ENCODE data around the gene ACTR8.
A peak's percentile ranks its signal among the peaks of the same experiment; 100 is the strongest.
"Not testable (repeated sequence)": the region's sequence is repeated elsewhere in the genome, so short reads cannot be mapped to it uniquely, and the experiment has no call there.

The ACTR8 gene, protein sequence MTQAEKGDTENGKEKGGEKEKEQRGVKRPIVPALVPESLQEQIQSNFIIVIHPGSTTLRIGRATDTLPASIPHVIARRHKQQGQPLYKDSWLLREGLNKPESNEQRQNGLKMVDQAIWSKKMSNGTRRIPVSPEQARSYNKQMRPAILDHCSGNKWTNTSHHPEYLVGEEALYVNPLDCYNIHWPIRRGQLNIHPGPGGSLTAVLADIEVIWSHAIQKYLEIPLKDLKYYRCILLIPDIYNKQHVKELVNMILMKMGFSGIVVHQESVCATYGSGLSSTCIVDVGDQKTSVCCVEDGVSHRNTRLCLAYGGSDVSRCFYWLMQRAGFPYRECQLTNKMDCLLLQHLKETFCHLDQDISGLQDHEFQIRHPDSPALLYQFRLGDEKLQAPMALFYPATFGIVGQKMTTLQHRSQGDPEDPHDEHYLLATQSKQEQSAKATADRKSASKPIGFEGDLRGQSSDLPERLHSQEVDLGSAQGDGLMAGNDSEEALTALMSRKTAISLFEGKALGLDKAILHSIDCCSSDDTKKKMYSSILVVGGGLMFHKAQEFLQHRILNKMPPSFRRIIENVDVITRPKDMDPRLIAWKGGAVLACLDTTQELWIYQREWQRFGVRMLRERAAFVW

DNA sequence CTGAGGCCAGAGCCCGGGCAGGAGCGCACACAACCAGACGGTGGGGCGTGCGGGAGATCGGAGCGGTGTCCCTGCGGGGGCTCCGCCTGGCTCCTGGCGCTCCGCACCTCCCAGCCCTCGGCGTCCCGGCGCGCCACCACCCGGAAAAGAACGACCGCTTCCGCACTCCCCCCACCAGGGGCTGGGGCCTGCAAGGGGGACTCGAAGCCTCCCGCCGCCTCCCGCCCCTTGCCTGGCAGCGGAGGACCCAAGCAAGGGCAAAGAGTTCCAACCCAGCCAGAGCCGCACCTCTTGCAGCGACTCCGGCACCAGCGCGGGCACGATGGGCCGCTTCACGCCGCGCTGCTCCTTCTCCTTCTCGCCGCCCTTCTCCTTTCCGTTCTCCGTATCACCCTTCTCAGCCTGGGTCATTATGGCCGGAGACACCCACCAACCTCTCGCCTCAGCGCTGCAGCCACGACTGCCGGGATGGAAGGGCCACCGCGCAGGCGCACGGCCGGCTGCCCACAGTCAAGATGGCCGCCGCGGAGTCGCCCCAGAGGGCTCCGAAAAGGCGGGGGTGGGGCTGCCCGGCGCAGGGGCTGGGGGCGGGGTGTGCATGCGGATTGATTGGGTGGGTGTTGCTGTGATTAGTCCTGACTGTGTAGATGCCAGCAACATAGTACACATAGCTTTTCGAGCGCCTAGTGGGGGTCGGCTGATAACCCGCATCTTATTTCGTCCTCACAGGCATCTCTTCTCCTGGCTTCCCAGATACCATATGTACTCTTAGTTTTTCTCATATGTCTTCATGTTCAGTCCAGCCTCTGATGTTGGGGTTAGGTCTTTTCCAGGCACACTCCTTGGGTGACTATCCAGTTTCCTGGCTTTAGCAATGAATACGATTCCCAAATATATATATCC lies at the start of gene ACTR8:
Gene ACTR8, minus strand, starts transcription at position 462 of the 903 bp plus-strand sequence. Its CDS starts 51 bp downstream, at position 411.
- peak; percentile 64 to 77 (median 75) for DNase-seq (ENCODE audit: low read depth in 2 of 3, low spot score in 1 of 3)

DNA sequence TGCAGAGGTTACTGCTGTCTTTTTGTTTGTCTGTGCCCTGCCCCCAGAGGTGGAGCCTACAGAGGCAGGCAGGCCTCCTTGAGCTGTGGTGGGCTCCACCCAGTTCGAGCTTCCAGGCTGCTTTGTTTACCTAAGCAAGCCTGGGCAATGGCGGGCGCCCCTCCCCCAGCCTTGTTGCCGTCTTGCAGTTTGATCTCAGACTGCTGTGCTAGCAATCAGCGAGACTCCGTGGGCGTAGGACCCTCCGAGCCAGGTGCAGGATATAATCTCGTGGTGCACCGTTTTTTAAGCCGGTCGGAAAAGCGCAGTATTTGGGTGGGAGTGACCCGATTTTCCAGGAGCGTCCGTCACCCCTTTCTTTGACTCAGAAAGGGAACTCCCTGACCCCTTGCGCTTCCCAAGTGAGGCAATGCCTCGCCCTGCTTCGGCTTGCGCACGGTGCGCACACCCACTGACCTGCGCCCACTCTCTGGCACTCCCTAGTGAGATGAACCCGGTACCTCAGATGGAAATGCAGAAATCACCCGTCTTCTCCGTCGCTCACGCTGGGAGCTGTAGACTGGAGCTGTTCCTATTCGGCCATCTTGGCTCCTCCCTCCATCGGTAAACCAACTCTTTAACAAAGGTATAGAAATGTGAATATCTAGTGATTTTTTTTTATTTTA lies 45.4 kb upstream of the ACTR8 start:
- DNase-seq (ENCODE audit: low read depth in 2 of 3, low spot score in 1 of 3), result not testable (repeated sequence)

DNA sequence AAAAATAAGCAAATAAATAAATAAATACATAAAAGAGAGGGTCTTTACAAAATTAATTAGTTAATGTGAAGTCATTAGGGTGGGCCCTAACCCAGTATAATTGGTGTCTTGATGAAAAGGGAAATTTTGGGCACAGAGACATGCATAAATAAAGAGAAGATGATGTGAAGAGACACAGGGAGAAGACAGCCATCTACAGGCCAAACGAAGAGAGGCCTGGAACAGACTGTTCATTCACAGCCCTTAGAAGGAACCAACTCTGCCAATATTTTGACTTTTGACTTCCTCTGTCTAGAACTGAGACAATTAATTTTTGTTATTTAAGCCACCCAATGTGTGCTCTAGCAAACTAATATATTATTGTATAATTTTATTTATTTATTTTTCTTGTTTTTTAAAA lies 39.3 kb upstream of the ACTR8 start:
- no peak for DNase-seq (ENCODE audit: low read depth in 2 of 3, low spot score in 1 of 3)

DNA sequence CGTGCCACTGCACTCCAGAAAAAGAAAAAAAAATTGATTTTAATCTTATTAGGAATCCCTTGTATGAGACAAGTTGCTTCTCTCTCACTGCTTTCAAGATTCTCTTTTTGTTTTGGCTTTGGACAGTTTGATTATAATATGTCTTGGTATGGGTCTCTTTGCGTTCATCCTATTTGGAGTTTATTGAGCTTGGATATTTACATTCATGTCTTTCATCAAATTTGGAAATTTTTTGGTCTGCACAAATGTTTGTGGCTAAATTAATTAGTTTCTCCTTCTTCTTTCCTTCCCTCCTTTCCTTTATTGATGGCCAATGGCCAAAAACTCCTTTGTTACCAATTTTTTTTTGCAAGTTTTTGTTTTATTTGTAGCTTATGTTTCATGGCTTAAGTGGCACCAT lies 37.8 kb upstream of the ACTR8 start:
- DNase-seq (ENCODE audit: low read depth in 2 of 3, low spot score in 1 of 3), result no peak

DNA sequence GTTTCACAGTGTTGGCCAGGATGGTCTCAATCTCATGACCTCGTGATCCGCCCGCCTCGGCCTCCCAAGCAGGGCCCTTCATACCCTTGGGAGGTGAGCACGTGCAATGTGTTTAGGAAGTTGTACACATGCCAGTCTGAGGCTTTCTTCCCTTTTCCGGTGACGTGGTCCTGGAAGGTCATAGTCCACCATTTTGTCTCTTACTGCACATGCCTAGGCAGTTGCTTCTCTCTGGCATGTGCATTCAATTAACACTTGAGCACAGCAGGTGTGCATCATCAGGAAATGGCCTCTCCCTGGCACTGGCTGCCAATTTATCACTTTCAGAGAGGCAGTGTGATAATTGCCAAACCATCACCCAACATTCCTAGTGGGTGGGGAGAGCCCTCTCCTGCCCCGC lies 31.4 kb upstream of the ACTR8 start:
- no peak for DNase-seq (ENCODE audit: low read depth in 2 of 3, low spot score in 1 of 3)

DNA sequence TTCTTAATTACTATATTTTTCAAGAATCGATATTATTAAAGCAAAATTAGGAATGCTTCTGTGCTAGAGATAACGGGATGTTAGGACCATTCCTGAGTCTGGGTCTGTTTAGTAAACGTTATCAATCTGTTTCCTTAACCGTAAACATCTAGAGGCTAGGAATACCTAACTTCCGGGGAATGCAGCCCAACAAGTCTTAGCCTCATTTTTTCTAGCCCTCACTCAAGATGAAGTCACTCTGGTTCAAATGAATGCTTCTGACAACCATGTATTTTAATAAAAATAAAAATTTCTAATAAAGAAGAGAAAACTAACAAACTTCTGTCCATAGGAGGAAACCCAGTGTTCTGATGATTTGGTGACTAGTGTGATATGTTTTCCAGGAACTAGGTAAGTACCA lies 20.8 kb upstream of the ACTR8 start:
- no peak for DNase-seq (ENCODE audit: low read depth in 2 of 3, low spot score in 1 of 3)

DNA sequence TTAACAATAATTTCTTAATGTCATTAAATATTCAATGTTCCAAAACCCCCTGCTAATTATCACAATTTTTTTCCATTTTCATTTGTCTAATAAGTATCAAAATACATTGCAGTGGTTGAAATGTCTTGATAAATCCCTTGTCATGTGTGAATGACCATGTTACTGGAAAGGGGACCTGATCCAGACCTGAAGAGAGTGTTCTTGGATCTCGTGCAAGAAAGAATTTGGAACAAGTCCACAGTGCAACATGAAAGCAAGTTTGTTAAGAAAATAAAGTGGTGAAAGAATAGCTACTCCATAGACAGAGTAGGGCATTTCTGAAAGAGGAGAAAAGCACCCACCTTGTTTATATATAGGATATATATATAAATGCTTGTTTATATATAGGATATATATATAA lies 20.1 kb upstream of the ACTR8 start:
- DNase-seq (ENCODE audit: low read depth in 2 of 3, low spot score in 1 of 3), result no peak

DNA sequence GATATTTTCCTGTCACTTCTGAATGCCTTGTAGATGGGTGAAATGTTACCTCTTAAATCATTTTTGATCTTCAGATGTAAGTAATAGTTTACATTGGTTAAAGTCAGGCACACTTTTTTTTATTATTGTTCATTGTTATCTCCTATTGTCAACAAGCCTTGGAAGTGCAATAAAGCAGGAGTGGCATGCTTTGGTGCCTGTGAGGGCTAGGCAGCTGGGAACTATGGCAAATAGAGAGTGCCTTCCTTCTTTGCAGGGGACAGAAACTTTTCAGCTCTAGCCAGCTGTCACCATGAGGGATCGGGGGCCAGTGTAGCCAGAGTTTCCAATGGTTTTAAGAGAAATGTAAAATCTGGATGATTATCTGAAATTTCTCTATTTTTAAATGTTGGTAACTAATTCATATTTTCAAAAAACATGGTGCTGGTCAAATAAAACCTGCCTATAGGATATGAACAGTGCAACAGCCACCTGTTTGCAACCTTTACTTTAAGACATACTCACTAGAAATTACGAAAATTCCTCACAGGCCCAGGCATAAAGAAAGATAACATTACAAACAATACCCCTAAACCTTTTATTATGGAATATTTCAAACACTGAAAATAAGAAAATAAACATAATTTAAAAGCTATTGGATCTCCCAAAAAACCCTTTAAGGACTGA lies 18.8 kb upstream of the ACTR8 start:
- DNase-seq (ENCODE audit: low read depth in 2 of 3, low spot score in 1 of 3), result no peak

DNA sequence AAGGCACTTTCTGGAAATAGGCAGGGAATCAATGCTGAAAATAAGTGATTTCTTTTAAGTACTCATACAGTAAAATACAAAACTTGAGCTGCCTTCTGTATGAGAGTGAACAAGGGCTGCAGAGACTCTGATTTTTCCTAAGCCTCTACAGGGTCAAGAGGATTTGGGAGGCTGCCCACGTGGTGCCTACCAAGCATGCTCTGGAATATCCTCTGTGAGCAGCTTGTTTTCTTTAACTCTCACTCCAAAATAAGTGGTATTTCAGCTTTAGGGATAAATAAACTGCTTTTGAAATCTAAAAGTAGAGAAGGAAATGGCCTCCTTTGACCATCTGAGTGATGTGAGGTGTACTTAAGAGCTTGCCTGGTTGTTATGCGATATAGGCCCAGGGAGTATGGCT lies 17.8 kb upstream of the ACTR8 start:
- no peak for DNase-seq (ENCODE audit: low read depth in 2 of 3, low spot score in 1 of 3)

DNA sequence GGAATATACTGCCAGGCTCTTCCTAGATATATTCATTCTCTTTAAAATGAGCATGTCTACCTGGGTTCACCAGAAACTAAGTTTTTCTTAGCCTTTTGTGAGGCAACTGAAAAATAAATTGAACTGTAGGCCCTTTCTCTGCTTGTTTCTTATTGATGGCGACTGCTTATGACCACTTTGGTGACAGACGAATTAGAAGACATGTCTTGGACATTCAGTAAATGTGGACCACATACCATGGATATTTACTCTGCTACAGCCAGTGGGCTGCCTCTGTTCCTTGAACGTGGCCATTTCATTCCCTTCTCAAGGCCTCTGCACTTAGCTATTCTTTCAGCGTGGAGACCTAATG lies 10.3 kb upstream of the ACTR8 start:
- DNase-seq (ENCODE audit: low read depth in 2 of 3, low spot score in 1 of 3), result no peak

DNA sequence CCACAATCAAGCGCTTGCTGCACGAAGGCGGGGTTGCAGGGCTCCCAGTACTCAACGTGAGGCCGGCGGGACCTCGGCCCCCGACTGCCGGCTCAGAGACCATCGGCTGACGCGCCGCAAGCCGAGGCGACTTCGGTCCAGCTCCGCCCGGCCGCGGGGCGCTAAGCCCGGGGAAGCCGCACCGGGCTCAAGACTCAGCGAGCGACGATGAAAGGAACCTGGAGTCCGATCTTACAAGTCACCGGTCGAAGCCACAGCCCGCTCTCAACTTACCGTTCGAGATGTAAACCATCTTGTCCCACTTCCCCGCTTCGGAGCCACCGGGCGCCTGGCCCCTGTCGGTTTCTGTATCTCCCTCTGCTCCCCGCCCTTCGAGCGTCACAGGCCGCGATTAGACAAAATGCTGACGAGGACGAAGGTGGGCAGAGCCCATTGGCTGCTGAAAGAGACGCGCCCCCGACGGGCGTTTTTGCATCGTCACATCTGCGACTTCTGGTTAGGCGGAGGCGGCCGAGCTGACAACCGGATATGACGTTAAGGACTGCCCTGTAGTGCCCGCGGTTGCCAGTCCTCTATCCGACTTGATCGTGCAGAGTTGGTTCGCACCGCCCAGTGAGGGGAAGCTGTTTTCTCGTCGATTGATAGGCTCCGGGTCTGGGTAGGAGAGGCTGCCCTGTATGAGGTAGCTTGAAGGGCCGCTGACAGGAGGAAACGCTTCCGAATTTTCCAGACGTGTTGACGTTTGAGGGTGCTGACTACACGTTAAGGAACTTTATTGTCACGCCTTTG lies 9.7 kb upstream of the ACTR8 start, which contains the start of gene SELENOK:
Gene SELENOK, minus strand, starts transcription at position 363 of the 789 bp plus-strand sequence.
- DNase-seq (ENCODE audit: low read depth in 2 of 3, low spot score in 1 of 3), result peak; percentile 92 to 97 (median 94)

DNA sequence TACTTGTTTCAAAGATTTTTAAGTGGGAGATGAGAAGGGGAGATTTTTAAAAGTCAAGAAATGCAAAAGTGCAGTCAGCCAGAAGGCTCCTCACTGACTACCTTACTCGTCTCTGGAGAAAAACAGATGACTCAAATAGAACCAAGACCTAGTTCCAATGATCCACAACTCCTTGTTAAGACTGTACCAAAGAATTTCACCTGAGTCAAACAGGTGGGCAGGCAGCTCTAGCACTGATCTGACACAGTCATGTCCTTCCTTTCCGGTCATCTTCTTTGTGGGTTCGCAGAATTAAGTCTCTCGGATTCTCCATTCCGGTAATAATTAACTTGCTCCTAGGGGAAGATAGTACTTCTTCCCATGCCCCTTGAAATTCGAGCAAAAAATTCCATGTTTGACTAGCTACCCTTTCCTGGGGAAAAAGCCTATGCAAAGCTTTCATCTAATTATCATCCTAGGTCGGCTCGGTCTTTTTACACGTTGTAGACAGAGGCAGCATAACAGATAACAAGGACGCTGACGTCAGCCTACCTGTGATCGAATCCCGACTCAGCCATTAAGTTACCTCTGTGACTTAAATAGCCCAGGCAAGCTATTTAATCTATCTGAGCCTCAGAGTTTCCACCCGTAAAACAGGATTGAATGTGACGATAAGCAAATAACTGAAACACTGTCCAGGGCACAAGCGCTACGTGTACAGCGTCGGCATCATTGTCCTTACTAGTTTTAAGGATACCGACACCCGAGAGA lies 8.9 kb upstream of the ACTR8 start:
- peak; percentile 2 to 40 (median 26) for DNase-seq (ENCODE audit: low read depth in 2 of 3, low spot score in 1 of 3)

DNA sequence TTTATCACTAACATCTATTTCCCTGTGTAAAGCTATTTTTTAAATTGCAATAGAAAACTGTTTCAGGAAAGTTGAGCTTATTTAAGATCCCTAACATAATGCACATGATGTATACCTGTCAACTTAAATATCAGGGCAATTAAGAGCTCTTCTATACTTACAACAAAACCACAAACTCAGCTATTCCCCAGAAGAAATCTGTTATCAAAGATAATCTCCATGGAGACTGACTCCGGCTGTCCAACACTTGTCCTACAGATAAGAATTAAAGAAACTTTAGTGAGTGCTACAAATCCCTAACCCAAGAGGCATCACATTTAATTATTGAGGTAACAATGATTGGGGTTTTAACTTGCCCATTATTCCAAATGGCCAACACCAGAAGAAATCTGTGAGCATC lies 6.3 kb upstream of the ACTR8 start:
- no peak for DNase-seq (ENCODE audit: low read depth in 2 of 3, low spot score in 1 of 3)

DNA sequence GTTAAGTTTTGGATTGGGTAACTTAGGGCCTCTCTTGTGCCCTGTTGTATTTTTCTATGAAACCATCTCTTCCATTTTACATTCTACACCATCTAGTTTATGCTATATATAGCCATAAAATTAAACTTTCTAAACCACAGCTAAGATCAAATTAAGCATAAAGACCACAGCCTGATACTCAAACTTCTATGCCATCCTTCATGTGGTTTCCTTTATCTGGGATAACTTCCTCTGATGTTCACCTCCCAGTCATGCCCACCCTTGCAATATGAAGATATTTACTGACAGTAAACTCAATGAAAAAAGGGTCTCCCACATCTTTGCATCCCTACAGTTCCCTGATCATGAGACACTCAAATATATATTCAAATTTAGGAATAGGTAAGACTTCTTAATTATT lies 5.5 kb upstream of the ACTR8 start:
- DNase-seq (ENCODE audit: low read depth in 2 of 3, low spot score in 1 of 3), result no peak

DNA sequence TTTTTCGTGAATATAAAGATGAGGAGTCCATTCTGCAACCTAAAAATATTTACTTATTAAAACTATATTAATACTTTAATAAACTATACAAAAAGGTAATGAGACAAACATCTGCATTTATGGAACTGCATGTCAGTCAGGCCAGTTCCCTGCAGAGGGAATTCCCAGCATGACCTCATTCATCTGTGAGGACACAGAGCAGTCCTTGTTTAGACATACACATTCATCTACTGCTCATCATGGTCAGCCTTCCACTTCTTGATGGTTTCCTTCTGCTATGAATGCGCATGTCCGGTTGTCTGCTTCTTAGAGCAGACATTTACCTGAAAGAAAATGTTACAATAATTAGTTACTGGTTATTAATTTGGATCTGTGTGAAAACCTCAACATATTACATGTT lies 3.3 kb upstream of the ACTR8 start:
- DNase-seq (ENCODE audit: low read depth in 2 of 3, low spot score in 1 of 3), result no peak

DNA sequence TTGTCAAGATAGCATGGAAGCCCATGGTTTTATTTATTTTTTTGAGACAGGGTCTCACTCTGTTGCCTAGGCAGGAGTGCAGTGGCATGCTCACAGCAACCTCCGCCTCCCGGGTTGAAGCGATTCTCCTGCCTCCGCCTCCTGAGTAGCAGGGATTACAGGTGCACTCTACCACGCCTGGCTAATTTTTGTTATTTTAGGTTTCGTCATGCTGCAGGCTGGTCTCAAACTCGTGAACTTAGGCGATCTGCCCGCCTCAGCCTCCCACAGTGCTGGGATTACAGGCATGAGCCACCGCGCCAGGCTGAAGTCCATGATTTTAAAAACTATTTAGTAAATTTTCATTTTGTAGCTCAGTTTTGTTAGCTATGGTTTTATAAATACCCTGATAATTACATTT lies 2.7 kb upstream of the ACTR8 start:
- no peak for DNase-seq (ENCODE audit: low read depth in 2 of 3, low spot score in 1 of 3)

DNA sequence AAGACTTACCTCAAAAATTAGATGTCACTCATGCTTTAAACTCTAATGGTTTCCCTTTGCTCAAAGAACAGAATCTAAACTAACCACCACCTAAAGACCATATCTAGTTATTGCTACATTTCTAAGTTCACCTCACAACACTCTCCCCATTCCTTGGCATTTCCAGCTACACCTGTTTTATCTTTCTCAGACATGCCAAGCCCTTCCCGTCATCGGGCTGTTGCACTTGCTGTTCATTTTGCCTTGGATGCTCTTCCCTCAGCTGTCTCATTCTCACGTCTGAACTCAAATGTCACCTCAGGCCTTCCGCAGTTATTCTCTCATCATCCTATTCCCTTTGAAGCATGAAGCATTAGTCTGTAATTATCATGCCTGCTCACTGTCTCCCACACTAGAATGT lies 1.1 kb upstream of the ACTR8 start:
- no peak for DNase-seq (ENCODE audit: low read depth in 2 of 3, low spot score in 1 of 3)

DNA sequence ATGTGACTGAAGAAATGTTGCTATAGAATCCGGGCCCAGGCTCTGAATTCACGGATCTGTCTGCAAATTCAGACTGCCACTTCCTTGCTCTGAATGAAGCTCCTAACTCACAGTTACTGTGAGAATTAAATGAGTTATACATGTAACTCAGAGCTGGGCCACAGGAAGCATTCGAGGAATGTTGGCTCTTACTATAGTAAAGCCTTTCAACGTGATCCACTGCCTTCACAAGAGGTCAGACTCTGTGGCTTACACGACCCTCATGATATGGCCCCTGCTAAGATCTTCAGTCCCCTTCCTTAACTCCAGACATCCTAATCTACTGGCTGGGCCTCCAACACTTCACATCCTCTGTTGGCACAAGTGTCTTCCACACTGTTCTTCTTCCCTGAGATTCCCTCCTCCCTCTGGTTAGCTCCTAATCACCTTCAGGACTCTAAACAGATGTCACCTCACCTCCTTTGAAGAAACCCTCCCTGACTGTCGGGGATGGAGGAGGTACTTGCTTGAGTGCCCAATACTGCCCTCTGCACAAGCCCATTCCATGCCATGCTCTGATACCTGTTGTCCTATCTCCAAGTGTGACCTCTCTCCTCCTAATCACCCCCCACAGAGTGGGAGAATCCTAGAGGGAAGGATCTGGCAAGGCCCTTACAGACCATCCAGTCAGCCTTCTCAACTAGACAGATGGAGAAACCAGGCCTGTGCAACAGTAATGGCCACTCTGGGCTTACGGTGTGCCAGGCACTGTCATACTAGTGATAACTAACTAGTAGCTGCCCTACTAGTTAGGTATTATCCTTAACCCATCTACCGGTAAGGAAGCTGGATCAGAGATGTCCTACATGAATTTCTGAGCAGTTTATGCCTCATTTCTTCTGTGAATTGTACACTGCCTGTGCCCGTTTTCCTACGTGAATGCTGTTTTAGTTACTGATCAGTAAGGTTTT lies 1.3 kb downstream of the ACTR8 start:
- DNase-seq (ENCODE audit: low read depth in 2 of 3, low spot score in 1 of 3), result no peak
